GM18517 (cell line): ENCODE data around the gene RBFOX2.

Experiments used
- ATAC-seq: cut with Tn5 transposase; IDR thresholded peaks from one replicate; pipeline ENCODE4 v1.9.1; 2021; ENCODE audit warnings: mild to moderate bottlenecking, moderate library complexity; ENCODE audit not compliant: unreplicated experiment

Gene RBFOX2

GRCh38 chr22:35947794-35948425 lies 80.7 kb downstream of the RBFOX2 start:
- no peak for ATAC-seq

GRCh38 chr22:35944458-35944857 lies 84.2 kb downstream of the RBFOX2 start:
- ATAC-seq: no peak

GRCh38 chr22:35940166-35940565 lies 88.5 kb downstream of the RBFOX2 start:
- ATAC-seq: no peak

GRCh38 chr22:35938226-35938625 lies 90.4 kb downstream of the RBFOX2 start:
- ATAC-seq: no peak

GRCh38 chr22:35930933-35931332 lies 97.7 kb downstream of the RBFOX2 start:
- ATAC-seq: no peak

GRCh38 chr22:35928285-35928798 lies 100.3 kb downstream of the RBFOX2 start:
- ATAC-seq: no peak

GRCh38 chr22:35923026-35923425 lies 105.6 kb downstream of the RBFOX2 start:
- no peak for ATAC-seq

- no peak for ATAC-seq
These were observed 106.8 kb downstream of the RBFOX2 start for GRCh38 chr22:35921777-35922176.

- no peak for ATAC-seq
These were observed 107.6 kb downstream of the RBFOX2 start for GRCh38 chr22:35921044-35921443.

- no peak for ATAC-seq
These were observed 109.6 kb downstream of the RBFOX2 start for GRCh38 chr22:35919002-35919542.

GRCh38 chr22:35918456-35918855 lies 110.2 kb downstream of the RBFOX2 start:
- no peak for ATAC-seq

GRCh38 chr22:35917651-35918050 lies 111.0 kb downstream of the RBFOX2 start:
- no peak for ATAC-seq

GRCh38 chr22:35915477-35916013 lies 113.1 kb downstream of the RBFOX2 start:
- ATAC-seq: no peak

- ATAC-seq: no peak
These were observed 113.8 kb downstream of the RBFOX2 start for GRCh38 chr22:35914665-35915476.

GRCh38 chr22:35914357-35914664 lies 114.3 kb downstream of the RBFOX2 start:
- ATAC-seq: no peak

GRCh38 chr22:35913925-35914324 lies 114.7 kb downstream of the RBFOX2 start:
- no peak for ATAC-seq

- ATAC-seq: no peak
These were observed 116.0 kb downstream of the RBFOX2 start for GRCh38 chr22:35912658-35913057.

GRCh38 chr22:35911877-35912276 lies 116.7 kb downstream of the RBFOX2 start:
- no peak for ATAC-seq

- ATAC-seq: no peak
These were observed 117.7 kb downstream of the RBFOX2 start for GRCh38 chr22:35910926-35911325.

GRCh38 chr22:35910003-35910769 lies 118.4 kb downstream of the RBFOX2 start:
- no peak for ATAC-seq

GRCh38 chr22:35905894-35906293 lies 122.7 kb downstream of the RBFOX2 start:
- no peak for ATAC-seq
